ENCODE data around the gene MAMSTR.
"Not testable (repeated sequence)": the region's sequence is repeated elsewhere in the genome, so short reads cannot be mapped to it uniquely, and the experiment has no call there.

GRCh38 chr19:48680006-48680405, 39.5 kb downstream of the MAMSTR start:
- TF ChIP-seq, protein P1, sequence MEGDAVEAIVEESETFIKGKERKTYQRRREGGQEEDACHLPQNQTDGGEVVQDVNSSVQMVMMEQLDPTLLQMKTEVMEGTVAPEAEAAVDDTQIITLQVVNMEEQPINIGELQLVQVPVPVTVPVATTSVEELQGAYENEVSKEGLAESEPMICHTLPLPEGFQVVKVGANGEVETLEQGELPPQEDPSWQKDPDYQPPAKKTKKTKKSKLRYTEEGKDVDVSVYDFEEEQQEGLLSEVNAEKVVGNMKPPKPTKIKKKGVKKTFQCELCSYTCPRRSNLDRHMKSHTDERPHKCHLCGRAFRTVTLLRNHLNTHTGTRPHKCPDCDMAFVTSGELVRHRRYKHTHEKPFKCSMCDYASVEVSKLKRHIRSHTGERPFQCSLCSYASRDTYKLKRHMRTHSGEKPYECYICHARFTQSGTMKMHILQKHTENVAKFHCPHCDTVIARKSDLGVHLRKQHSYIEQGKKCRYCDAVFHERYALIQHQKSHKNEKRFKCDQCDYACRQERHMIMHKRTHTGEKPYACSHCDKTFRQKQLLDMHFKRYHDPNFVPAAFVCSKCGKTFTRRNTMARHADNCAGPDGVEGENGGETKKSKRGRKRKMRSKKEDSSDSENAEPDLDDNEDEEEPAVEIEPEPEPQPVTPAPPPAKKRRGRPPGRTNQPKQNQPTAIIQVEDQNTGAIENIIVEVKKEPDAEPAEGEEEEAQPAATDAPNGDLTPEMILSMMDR (IDR thresholded peaks at IDR 0.05): not testable (repeated sequence)
- not testable (repeated sequence) for TF ChIP-seq POLR2AphosphoS5, EP300, POLR2A (IDR thresholded peaks at IDR 0.05)
